Ovary (tissue), 3 donors: ENCODE data around the gene KCNQ4.

Experiments used
- CTCF ChIP-seq, 3 donors: fragments of 450-650 bp in 2 of 3; fragments of 200-600 bp in 1 of 3; IDR thresholded peaks; one replicate each; pipeline versions ENCODE4 v1.5.1 to v1.8.0; 2016 to 2022; ENCODE audit warnings: antibody characterized with exemption in 3 of 3, mild to moderate bottlenecking in 1 of 3
- POLR2A ChIP-seq: fragments of 450-650 bp; IDR thresholded peaks from one replicate; pipeline ENCODE4 v1.6.1; 2017; ENCODE audit warnings: antibody characterized with exemption, mild to moderate bottlenecking, moderate library complexity
- donor health status: DM: no; HTN: no; CAD: no.

DNA sequence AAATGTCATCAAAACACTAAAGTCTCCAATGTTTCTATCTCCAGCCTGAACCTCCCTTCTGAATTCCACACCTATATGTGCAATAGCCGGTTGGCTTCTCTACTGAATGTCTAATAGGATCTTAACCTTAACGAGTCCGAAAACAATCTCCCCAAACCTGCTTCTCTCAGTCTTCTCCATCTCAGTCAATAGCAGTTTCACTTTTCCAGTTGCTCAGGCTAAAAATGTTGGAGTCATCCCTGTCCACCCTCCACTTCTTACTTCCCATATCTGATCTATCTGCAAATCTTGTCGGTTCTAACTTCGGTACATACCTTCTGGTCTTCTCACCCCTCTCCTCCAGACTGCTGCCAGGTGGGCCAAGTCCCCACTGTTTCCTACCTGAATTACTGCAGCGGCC lies 104.1 kb downstream of the KCNQ4 start:
- TF ChIP-seq CTCF (IDR thresholded peaks at IDR 0.05) (no peak), POLR2A (no peak)
